ENCODE data around the gene C1orf50.
"Not testable (repeated sequence)": the region's sequence is repeated elsewhere in the genome, so short reads cannot be mapped to it uniquely, and the experiment has no call there.

C1orf50 gene

DNA sequence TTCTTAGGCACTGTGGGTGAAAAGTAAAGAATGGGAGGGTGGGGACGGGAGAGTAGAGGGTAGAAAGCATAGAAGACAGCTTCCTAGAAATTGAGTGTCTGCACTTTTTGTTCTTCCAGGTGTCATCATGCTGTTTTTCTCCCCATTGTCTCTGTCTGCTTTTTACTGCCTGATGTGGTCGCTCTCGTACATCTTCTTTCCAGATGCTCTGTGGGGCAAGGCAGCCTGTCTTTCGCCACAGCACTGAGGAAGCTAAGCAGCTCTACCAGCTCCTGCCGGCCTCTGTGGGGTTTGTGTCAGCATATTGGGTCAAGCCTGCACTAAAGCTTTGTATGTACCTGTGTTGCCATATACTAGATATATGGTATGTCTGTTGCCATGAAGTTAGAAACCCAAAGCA, 30.9 kb downstream of the C1orf50 start:
- no peak for DNase-seq (ENCODE audit: low read depth in 3 of 3, low spot score in 1 of 3)

DNA sequence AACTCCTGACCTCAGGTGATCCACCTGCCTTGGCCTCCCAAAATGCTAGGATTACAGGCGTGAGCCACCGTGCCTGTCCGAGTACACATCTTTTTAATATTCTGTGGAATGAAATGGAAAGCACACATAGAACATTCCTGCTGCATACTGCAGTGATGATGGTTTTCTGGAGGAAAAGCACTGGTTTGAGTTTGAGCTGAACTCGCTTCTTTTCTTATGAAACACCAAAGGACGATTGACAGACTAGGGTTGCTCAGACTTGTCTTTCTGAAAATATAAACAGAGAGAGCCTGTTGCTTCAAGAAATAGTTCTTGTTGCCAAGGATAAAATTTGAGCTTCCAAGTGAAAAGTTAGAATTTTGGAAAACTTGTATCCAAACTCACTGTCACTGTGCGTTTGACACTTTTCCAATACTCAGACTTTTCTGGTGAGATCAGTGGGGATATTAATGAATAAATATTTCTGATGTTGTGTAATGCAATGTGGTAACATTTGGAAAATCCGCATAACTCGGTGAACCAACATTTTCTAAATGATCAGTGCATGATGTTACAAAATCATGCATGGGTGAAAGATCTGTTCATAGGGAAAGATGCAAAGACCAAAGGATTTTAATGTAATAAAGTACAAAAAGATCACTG, 34.9 kb downstream of the C1orf50 start:
- DNase-seq (ENCODE audit: low read depth in 3 of 3, low spot score in 1 of 3) = no peak

DNA sequence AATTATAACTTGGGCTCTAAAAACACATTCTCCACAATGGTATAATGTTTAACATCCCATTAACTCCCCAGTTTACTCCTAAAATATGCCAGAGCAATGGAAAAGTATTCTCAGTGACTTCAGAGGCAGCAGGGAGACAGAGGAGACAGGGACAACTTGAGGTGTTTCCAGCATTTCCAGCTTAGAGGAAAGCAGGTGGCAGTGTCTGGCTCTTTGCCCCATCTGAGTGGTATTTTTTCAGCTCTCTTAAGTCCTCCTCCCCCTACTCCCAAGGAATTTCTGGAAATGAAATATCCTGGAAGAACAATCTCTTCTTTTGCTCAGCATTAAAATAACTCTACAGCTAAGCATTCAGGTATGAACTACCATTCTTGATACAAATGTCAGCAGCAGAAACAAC, 39.1 kb downstream of the C1orf50 start:
- no peak for DNase-seq (ENCODE audit: low read depth in 3 of 3, low spot score in 1 of 3)

DNA sequence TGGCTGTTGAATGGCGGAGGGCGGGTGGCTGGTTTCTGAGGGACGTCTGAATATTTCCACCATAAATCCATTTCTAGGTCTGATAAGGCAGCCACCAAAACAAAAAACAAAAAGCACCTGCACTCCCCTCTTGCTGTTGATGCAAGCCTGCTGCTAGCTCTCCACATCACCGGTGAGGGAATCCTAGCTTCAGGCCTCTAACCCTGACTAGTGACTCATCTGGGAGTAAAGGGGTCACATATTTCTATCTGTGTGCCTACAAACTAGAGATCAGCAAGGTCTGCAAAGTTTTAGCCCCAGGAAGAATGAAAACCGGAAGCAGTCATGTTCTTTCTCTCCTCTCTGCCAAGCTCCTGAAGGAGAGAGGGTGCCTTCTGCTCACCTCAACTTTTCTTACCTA, 39.5 kb downstream of the C1orf50 start:
- DNase-seq (ENCODE audit: low read depth in 3 of 3, low spot score in 1 of 3) = no peak

DNA sequence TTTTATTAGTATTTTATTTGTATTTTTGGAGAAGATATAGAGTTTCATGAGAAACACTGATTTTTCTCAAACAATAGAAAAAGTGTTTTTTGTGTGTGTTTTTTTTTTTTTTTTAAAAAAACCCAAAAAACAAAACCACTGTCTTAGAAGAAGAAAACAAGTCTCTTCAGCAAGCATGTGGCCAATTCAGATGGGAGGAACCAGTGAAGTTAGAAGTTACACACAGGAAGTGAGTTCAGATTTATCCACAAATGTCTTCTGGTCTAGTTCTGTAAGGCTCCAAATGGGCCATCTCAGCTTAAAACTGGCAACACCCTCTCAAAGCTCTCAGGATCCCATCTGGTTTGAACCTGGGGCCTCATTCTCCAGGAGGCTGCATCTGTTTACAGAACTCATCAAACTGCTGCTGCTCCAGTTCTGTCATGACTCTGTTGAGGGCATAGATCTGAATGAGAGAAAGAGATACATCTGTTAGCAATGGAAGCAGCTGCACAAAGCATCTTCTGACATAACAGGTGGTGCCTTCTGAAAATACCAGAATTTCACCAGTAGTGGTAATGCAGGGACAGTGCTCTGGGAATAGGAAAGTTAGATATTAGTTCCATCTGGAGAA, 40.1 kb downstream of the C1orf50 start:
- no peak for DNase-seq (ENCODE audit: low read depth in 3 of 3, low spot score in 1 of 3)

DNA sequence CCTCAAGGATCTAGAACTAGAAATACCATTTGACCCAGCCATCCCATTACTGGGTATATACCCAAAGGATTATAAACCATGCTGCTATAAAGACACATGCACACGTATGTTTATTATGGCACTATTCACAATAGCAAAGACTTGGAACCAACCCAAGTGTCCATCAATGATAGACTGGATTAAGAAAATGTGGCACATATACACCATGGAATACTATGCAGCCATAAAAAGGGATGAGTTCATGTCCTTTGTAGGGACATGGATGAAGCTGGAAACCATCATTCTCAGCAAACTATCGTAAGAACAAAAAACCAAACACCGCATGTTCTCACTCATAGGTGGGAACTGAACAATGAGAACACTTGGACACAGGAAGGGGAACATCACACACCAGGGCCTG, 47.8 kb downstream of the C1orf50 start:
- DNase-seq (ENCODE audit: low read depth in 3 of 3, low spot score in 1 of 3) = not testable (repeated sequence)

DNA sequence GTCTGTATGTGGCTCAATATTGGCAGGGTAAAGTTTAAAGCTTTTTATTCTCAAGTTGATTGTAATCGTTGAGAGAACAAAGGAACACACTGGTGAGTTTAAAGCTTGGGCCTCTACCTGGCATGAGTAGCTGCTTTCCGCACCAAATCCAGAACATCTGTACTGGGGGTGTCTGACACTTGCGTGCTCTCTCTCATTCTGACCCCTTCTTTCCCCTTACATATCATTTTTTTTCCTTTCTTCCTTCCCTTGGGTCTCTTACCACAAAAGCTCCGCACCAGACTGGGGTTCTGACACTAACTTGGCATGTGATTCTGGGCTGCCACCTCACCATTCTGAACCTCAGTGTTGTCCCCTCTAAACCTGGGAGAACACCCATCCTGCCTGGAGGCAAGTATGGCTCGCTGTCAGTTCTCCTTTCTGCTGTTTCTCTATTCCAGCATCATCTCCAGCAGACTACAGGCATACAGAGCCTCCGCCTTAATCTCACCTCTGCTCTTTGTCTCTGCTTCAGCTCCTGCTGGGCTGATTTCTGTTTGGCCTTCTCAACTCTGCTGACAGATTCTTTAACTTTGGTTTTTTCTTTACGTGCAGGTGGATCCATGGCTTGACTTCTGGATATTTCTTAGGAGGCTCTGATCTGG, 49.0 kb downstream of the C1orf50 start:
- DNase-seq (ENCODE audit: low read depth in 3 of 3, low spot score in 1 of 3) = no peak

DNA sequence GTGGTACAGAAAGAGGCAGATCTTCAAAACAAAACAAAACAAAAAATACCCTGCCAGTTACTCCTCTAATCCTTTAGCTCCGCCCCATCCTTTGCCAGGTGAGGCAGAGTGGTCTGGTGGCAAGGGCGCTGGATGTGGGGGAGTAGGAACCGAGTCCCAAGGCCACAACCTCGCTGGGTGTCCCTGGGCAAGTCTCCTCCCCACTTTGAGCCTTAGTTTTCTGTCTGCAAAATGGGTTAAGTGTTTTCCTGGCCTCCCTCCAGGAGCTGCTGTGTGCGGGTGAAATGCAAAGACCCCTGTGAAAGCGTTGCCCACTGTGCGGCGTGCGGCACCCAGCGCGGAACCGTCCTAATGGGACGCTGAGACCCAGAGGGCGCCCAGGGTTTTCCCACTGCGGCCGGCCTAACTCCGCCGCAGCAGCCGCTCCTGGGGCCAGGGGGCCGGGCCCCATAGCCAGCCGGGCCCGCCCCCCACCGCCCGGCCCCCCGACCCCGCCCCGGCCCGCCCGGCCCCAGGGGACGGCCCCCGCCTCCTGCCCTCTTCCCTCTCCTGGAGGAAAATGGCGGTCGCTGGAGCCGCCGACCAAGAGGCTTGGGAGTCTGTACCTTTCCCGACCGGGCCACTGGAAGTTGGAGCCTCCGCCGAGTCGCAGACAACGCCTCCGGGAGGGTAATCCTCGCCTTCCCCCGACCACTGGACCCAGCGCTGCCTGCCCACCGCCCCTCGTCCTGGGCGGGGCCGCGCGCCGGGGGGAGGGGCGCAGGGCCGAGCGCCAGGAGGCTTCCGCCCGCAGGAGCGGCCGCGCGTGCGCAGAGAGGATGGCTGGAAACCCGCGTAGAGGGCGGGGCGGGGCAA, 49.8 kb downstream of the C1orf50 start, which contains the start of the genes ERMAP and SVBP:
Gene ERMAP (plus strand): TSS at position 538 of the 855 bp plus-strand sequence. CDS start 13,327 bp downstream, outside the sequence.
Gene SVBP (minus strand): TSS at position 813 of the 855 bp plus-strand sequence. CDS start 853 bp downstream, outside the sequence.
- peak; percentile 87 to 96 (median 94) for DNase-seq (ENCODE audit: low read depth in 3 of 3, low spot score in 1 of 3)

DNA sequence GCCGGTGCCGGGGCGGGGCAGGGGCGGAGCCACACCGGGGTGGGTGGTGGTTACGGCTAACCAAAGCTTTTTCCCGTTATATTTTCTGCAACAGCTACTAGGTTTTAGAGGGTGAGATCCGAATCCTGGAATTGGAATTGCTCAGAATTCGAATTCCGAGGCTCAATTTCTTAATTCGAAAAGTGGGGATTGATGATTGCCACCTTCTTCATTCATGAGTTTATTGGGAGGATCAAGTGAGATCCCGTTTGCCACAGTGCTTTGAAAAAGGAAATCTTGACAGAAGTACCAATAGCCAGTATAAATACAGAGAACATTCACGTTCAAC, 50.4 kb downstream of the C1orf50 start:
- no peak for DNase-seq (ENCODE audit: low read depth in 3 of 3, low spot score in 1 of 3)

DNA sequence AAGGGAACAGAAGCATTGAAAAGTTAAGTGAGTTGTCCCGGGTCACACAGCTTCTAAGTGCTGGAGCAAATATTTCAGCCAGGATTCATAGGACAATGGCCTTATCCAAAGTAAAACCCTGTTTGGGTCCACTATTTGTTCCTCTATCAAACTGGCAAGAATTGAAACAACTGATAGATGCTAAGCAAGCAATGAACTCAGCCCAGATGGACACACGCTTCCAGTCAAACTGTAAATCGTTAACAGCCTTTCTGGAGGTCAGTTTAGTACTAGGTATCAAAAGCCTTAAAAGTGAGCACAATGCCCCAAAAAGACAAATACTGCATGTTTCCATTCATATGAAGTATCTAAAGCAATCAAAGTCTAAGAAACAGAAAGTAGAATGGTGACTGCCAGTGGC, 50.9 kb downstream of the C1orf50 start:
- no peak for DNase-seq (ENCODE audit: low read depth in 3 of 3, low spot score in 1 of 3)

DNA sequence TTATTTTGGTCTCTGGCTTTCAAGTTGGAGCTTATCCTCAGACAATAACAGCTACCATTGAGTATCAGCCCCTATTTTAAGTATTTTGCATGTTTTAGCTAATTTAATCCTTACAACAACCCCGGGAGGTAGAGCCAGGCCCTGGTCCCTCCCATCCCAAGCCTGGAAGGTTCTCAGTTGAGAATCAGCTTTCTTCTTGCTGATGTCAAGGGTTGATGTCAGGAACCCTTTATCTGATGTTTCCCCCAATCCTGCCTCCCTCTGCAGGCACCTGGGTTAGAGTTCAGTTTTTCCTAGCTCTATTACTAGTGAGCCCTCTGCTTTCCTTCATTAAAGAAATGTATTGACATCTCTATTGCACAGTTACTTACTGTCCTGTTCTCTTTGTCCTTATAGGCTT, 53.8 kb downstream of the C1orf50 start:
- no peak for DNase-seq (ENCODE audit: low read depth in 3 of 3, low spot score in 1 of 3)

DNA sequence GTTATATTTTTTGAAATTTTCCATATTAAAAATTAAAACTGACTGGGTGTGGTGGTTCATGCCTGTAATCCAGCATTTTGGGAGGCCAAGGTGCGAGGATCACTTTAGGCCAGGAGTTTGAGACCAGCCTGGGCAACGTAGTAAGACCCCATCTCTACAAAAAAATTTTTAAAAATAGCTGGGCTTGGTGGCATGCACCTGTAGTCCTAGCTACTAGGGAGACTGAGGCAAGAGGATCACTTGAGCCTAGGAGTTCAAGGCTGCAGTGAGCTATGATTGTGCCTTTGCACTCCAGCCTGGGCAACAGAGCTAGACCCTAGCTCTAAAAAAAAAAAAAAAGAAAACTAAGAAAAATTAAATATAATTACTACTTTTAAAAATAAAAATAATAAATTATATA, 54.6 kb downstream of the C1orf50 start:
- DNase-seq (ENCODE audit: low read depth in 3 of 3, low spot score in 1 of 3) = no peak

DNA sequence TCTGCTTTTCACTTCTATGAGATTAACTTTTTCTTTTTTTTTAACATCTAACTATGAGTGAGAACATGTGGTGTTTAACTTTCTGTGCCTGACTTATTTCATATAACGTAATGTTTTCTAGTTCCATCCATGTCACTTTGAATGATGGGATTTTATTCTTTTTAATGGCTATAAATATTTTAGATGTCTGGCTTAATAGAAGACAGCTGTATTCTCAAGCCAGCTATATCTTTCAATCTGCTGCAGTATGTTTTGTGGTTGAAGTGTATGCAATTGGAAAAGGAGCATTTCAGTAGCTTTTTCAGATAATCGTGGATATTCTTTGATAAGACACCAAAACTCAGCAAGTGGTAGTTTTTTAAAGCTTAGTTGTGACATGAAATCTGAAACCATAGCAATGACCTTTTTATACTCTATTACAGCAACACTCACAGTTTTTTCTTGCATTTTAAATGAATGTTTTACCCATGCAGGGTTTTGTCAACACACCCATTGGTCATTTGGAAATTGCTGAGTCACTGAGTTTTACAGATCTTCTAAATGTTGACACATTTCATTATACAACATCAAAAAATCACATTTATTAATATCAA, 55.8 kb downstream of the C1orf50 start:
- DNase-seq (ENCODE audit: low read depth in 3 of 3, low spot score in 1 of 3) = no peak

DNA sequence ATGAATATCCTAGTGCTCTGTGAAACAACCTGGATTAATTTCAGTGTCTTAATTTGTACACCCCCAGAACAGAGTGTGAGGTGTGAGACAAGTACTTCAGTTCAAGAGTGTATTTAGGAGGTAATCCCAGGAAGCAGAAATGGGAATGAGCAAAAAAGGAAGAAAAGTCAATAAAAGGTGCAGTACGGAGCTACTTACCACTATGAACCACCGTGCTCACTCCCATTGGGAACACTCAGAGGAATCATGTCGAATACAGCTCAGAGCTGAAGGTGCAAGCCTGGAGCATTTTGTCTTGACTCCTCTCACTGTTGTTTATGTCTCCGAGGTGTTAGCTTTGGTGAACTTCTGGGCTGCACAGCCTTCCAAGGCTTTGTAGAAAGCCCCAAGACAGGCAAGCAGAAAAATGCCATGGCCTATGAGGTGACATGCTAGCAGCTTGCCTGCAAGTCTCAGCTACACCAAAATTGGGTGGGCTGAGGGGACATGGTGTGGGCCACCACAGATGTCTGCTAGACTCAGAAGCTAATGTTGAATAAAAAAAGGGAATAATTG, 57.5 kb downstream of the C1orf50 start:
- DNase-seq (ENCODE audit: low read depth in 3 of 3, low spot score in 1 of 3) = no peak

DNA sequence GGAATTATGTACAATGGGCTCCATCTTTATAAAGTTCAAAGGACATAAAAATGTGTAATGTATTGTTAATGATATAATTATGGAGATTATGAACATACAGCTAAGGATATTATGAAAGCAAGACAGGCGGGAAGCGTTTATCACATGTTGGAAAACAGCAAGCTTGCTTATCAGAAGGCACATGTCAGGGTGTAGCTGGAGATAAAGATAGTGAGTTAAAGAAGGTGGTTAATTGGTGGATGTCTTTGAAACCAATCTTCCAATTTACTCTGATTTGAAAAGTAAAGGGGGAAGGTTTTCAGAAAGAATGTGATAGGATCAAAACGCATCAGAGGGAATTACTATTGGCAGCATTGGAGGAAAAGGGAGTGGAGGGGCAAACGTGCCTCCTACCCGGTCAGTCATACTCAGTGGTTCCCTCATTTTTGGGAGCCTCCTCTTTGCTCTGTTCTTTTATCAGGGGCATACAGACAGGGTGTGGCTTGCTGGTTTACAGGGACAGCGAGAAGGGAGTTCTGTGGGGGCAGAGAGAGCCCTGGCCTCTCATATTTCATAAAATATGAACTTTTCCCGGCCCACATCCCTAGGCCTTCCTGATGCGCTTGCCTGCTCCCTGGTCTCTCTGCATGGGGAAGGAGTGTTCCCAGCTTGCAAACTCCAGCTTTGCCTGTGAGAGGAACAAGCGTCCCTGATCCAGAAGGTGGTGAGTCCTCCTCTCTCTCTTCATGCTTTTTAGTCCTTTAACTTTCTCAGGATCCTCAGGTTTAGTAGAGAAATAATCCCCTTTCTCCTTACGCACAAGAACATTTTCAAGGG, 58.2 kb downstream of the C1orf50 start:
- DNase-seq (ENCODE audit: low read depth in 3 of 3, low spot score in 1 of 3) = no peak

Data from stimulated activated CD4-positive, alpha-beta T cell treated with anti-CD3 and anti-CD28 coated beads, TNF-alpha, amount 100 ng/mL, for 1 hour (primary cell).